H9 (cell line): Measurements from ENCODE around the gene SLC2A8. TPM values are rescaled to one million over a fixed set of nuclear protein-coding genes. Genes with fewer than 3 reads are reported as not detected.
A peak's percentile ranks its signal among the peaks of the same experiment; 100 is the strongest.

Experiments used
- DNase-seq: peaks from one replicate; pipeline ENCODE4 v3.0.0-alpha.2; 2017
- H2AFZ ChIP-seq: one replicate; pipeline ENCODE4 v1.6.1; 2013; ENCODE audit warnings: mild to moderate bottlenecking, low read length, control low read depth, moderate library complexity
- H2AK5ac ChIP-seq: 2 replicates; pipeline ENCODE4 v1.6.1; 2013; ENCODE audit warnings: low read length, control low read depth, mixed read lengths; ENCODE audit not compliant: insufficient read length
- H2BK120ac ChIP-seq: one replicate; pipeline ENCODE4 v1.6.1; 2013; ENCODE audit warnings: low read depth, mild to moderate bottlenecking, low read length, control low read depth, inconsistent platforms; ENCODE audit not compliant: poor library complexity, severe bottlenecking
- H2BK12ac ChIP-seq: 2 replicates; pipeline ENCODE4 v1.6.1; 2013; ENCODE audit warnings: low read length, control low read depth, mixed read lengths, low read depth; ENCODE audit not compliant: insufficient read length
- H2BK15ac ChIP-seq: 2 replicates; pipeline ENCODE4 v1.6.1; 2013; ENCODE audit warnings: low read depth, low read length, control low read depth
- H2BK20ac ChIP-seq: one replicate; pipeline ENCODE4 v1.6.1; 2013; ENCODE audit warnings: low read depth, mild to moderate bottlenecking, low read length, control low read depth, inconsistent platforms; ENCODE audit not compliant: poor library complexity, severe bottlenecking
- H2BK5ac ChIP-seq: 2 replicates; pipeline ENCODE4 v1.6.1; 2013; ENCODE audit warnings: low read length, control low read depth, mixed read lengths; ENCODE audit not compliant: insufficient read length
- H3K14ac ChIP-seq: 2 replicates; pipeline ENCODE4 v1.6.1; 2013; ENCODE audit warnings: low read length, control low read depth; ENCODE audit not compliant: insufficient read depth
- H3K18ac ChIP-seq: 2 replicates; pipeline ENCODE4 v1.6.1; 2013; ENCODE audit warnings: low read depth, mild to moderate bottlenecking, mixed read lengths, low read length, control low read depth; ENCODE audit not compliant: insufficient read length
- H3K23ac ChIP-seq: 2 replicates; pipeline ENCODE4 v1.6.1; 2013; ENCODE audit warnings: low read length, control low read depth, mixed read lengths, low read depth; ENCODE audit not compliant: insufficient read length
- H3K23me2 ChIP-seq: 2 replicates; pipeline ENCODE4 v1.6.1; 2013; ENCODE audit warnings: low read depth, mild to moderate bottlenecking, mixed read lengths, low read length, control low read depth; ENCODE audit not compliant: insufficient read length, poor library complexity, severe bottlenecking
- H3K27ac ChIP-seq: 2 replicates; pipeline ENCODE4 v1.5.1; 2013; ENCODE audit warnings: low read length, control low read depth, mixed read lengths, low read depth; ENCODE audit not compliant: insufficient read length
- H3K27me3 ChIP-seq: 2 replicates; pipeline ENCODE4 v1.6.1; 2013; ENCODE audit warnings: low read length, control low read depth, inconsistent platforms; ENCODE audit not compliant: insufficient read depth
- H3K4ac ChIP-seq: 2 replicates; pipeline ENCODE4 v1.6.1; 2013; ENCODE audit warnings: low read depth, mild to moderate bottlenecking, control low read depth, inconsistent platforms, low read length, moderate library complexity
- H3K4me1 ChIP-seq: 2 replicates; pipeline ENCODE4 v1.6.1; 2013; ENCODE audit warnings: low read length, control low read depth, inconsistent platforms; ENCODE audit not compliant: insufficient read depth
- H3K4me2 ChIP-seq: 2 replicates; pipeline ENCODE4 v1.6.1; 2013; ENCODE audit warnings: low read length, control low read depth, mixed read lengths; ENCODE audit not compliant: insufficient read length, insufficient read depth
- H3K56ac ChIP-seq: 2 replicates; pipeline ENCODE4 v1.6.1; 2013; ENCODE audit warnings: low read depth, mild to moderate bottlenecking, mixed read lengths, low read length, control low read depth; ENCODE audit not compliant: insufficient read length
- H3K79me1 ChIP-seq: 2 replicates; pipeline ENCODE4 v1.6.1; 2013; ENCODE audit warnings: low read depth, mild to moderate bottlenecking, moderate library complexity, low read length, control low read depth, inconsistent platforms; ENCODE audit not compliant: insufficient read depth, poor library complexity, severe bottlenecking
- H3K79me2 ChIP-seq: 2 replicates; pipeline ENCODE4 v1.6.1; 2013; ENCODE audit warnings: low read length, control low read depth, inconsistent platforms; ENCODE audit not compliant: insufficient read depth
- H3K9ac ChIP-seq: 2 replicates; pipeline ENCODE4 v1.6.1; 2013; ENCODE audit warnings: low read length, control low read depth, mixed read lengths; ENCODE audit not compliant: insufficient read length; ENCODE audit errors: extremely low read depth
- H3K9me3 ChIP-seq: one replicate; pipeline ENCODE4 v1.6.1; 2013; ENCODE audit warnings: low read depth, low read length, inconsistent platforms; ENCODE audit not compliant: control insufficient read depth
- H3T11ph ChIP-seq: one replicate; pipeline ENCODE4 v1.6.1; 2013; ENCODE audit warnings: mild to moderate bottlenecking, low read length, control low read depth, inconsistent platforms
- H4K20me1 ChIP-seq: one replicate; pipeline ENCODE4 v1.6.1; 2013; ENCODE audit not compliant: control insufficient read depth, insufficient read length, insufficient read depth
- H4K5ac ChIP-seq: 2 replicates; pipeline ENCODE4 v1.6.1; 2013; ENCODE audit warnings: low read depth, mild to moderate bottlenecking, mixed read lengths, low read length, control low read depth; ENCODE audit not compliant: insufficient read length
- H4K8ac ChIP-seq: replicated peaks from 2 replicates; pipeline ENCODE4 v1.6.1; 2013; ENCODE audit warnings: low read length, control low read depth, mixed read lengths, low read depth; ENCODE audit not compliant: insufficient read length
- H4K91ac ChIP-seq: 2 replicates; pipeline ENCODE4 v1.6.1; 2013; ENCODE audit warnings: low read depth, mild to moderate bottlenecking, moderate library complexity, mixed read lengths, low read length, control low read depth; ENCODE audit not compliant: insufficient read length
- H3K27ac Mint-ChIP-seq, 3 experiments: 2 replicates in 2 of 3; 3 replicates in 1 of 3; pipeline ENCODE4 v1.8.0; 2020 to 2021; ENCODE audit warnings: mixed read lengths in 3 of 3, mild to moderate bottlenecking in 1 of 3, moderate library complexity in 1 of 3
- H3K27me3 Mint-ChIP-seq: 2 replicates; pipeline ENCODE4 v1.8.0; 2021; ENCODE audit warnings: low read depth, mild to moderate bottlenecking, moderate library complexity, mixed read lengths
- H3K36me3 Mint-ChIP-seq, 3 experiments: 2 replicates in 2 of 3; 3 replicates in 1 of 3; pipeline ENCODE4 v1.8.0; 2020 to 2021; ENCODE audit warnings: low read depth in 3 of 3, mixed read lengths in 3 of 3; ENCODE audit not compliant: insufficient read depth in 1 of 3
- H3K4me1 Mint-ChIP-seq, 2 experiments: 2 replicates each; pipeline ENCODE4 v1.8.0; 2020; ENCODE audit warnings: mixed read lengths in 2 of 2
- H3K4me3 Mint-ChIP-seq, 2 experiments: 2 replicates in 1 of 2; 3 replicates in 1 of 2; pipeline ENCODE4 v1.8.0; 2020 to 2021; ENCODE audit warnings: mild to moderate bottlenecking in 2 of 2, mixed read lengths in 2 of 2, moderate library complexity in 1 of 2
- H3K9me3 Mint-ChIP-seq, 2 experiments: 2 replicates in 1 of 2; 3 replicates in 1 of 2; pipeline ENCODE4 v1.8.0; 2020; ENCODE audit warnings: mild to moderate bottlenecking in 2 of 2, mixed read lengths in 2 of 2, moderate library complexity in 1 of 2
- CTCF ChIP-seq: fragments of 200-600 bp; sonication (generic); conservative IDR thresholded peaks from 3 replicates; pipeline ENCODE4 v1.8.0; 2021; ENCODE audit warnings: antibody characterized with exemption, mild to moderate bottlenecking
- WGBS: extraction: QIAGEN DNeasy Blood & Tissue Kit; methylation state at CpG from one replicate; pipeline ENCODE4 v1.1.7; 2013; ENCODE audit warnings: missing lambda C conversion rate, low lambda C conversion rate, mixed read lengths; ENCODE audit not compliant: insufficient read length; ENCODE audit errors: extremely low coverage; 5-methylcytosine and 5-hydroxymethylcytosine counted together
- total RNA-seq: library from RNA; stranded (reverse); gene quantifications from 2 replicates; pipeline ENCODE4 v1.2.1, GENCODE V29; 2021

The SLC2A8 gene
- total RNA-seq, 1 experiment from 2014 or later: 38.3 TPM

DNA sequence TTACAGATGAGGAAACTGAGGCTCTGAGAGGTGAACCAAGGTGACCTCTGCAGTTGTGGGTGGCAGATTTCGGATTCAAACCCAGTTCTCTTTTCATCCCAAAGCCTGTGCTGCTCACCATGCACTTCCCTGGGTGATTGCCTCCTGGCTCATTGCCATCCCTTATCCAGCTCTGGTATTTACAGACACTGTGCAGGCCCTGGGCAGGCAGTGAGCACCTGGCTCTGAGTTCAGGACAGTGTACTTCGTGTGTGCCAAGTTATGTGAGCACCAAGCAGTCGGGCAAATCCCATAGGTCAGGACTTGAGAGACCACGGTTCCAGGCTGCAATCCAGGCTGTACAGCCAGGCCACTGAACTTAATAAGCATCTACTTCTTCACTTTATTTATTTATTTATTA, 55.7 kb downstream of the SLC2A8 start:
- H4K91ac ChIP-seq: no peak overlapping the region
- no peak overlapping the region for H2BK20ac ChIP-seq
- H3K36me3 Mint-ChIP-seq: peaks cover 44 to 58% (median 52%) of the 10 kb centered on the region in 3 experiments
- H3K27ac ChIP-seq: no peak overlapping the region
- H3K23ac ChIP-seq: no peak overlapping the region
- H4K5ac ChIP-seq: no peak overlapping the region
- no peaks in the 10 kb centered on the region for H3K27me3 ChIP-seq
- H2BK12ac ChIP-seq: no peak overlapping the region
- no peak overlapping the region for H3T11ph ChIP-seq
- H3K14ac ChIP-seq: no peak overlapping the region
- H2AFZ ChIP-seq: no peak overlapping the region
- no peak overlapping the region for H3K56ac ChIP-seq
- no peak overlapping the region for H2BK5ac ChIP-seq
- H3K4me1 Mint-ChIP-seq: peaks cover 26 to 34% of the 10 kb centered on the region in 2 experiments
- H3K4me2 ChIP-seq: peak overlapping the region; percentile 93
- peaks cover 2% of the 10 kb centered on the region for H3K79me1 ChIP-seq
- DNase-seq: no peak
- no peak overlapping the region for H3K18ac ChIP-seq
- no peak overlapping the region for H3K4ac ChIP-seq
- H3K23me2 ChIP-seq: peaks cover 18% of the 10 kb centered on the region
- peaks cover 0 to 4% of the 10 kb centered on the region in 2 experiments; a peak in 4 of 5 replicates for H3K9me3 Mint-ChIP-seq
- TF ChIP-seq CTCF: no peak
- no peak overlapping the region for H2BK120ac ChIP-seq
- no peaks in the 10 kb centered on the region for H3K9me3 ChIP-seq
- no peaks in the 10 kb centered on the region for H4K20me1 ChIP-seq
- H3K79me2 ChIP-seq: peaks cover 20% of the 10 kb centered on the region; the same call in 1 of the 2 replicates
- H2BK15ac ChIP-seq: no peak overlapping the region
- WGBS: no CpG with 5 or more reads among the region's 4 CpGs
- H3K4me1 ChIP-seq: peaks cover 4% of the 10 kb centered on the region
- no peak overlapping the region for H3K9ac ChIP-seq
- H2AK5ac ChIP-seq: no peak overlapping the region
- peaks cover 2% of the 10 kb centered on the region for H3K27me3 Mint-ChIP-seq
- H4K8ac ChIP-seq: no peak overlapping the region
- no peak overlapping the region for H3K27ac Mint-ChIP-seq
- peak overlapping the region; percentile 96 to 99 for H3K4me3 Mint-ChIP-seq
